Panc1 (cell line): ENCODE measurements around the gene VHLL. TPM values are rescaled to one million over a fixed set of nuclear protein-coding genes. Genes with fewer than 3 reads are reported as not detected.

Experiments used
- ATAC-seq: fragments of 200-7000 bp; cut with Tn5 transposase; 2 replicates; pipeline ENCODE4 v1.9.1; 2020; ENCODE audit warnings: mild to moderate bottlenecking, moderate library complexity
- BruUV-seq: library from RNA; stranded (reverse); fragments of 400-500 nt; replicated peaks from 2 replicates; lab custom pipeline; 2021; lab: Mats Ljungman, UMichigan
- CTCF ChIA-PET: fragments of 300-600 bp; sonication (Branson Sonifier 250); formaldehyde crosslinking; loops from one replicate; lab custom pipeline; 2022; ENCODE audit warnings: antibody characterized with exemption; lab: Charles Lee
- POLR2A ChIA-PET: fragments of 300-600 bp; sonication (Branson Sonifier 250); formaldehyde crosslinking; loops from one replicate; lab custom pipeline; 2022; ENCODE audit warnings: antibody characterized with exemption; lab: Charles Lee
- DNase-seq: peaks from one replicate; pipeline ENCODE4 v3.0.0-alpha.2; 2010; ENCODE audit warnings: low read depth, low spot score
- H3K27ac ChIP-seq: 2 replicates; pipeline ENCODE4 v1.5.1; 2011; ENCODE audit warnings: mild to moderate bottlenecking, low read length, inconsistent platforms
- H3K27me3 ChIP-seq: fragments of 200-500 bp; sonication (Bioruptor generic); 2 replicates; pipeline ENCODE4 v1.6.0; 2014; ENCODE audit warnings: low read length, inconsistent platforms; ENCODE audit not compliant: control insufficient read depth, insufficient read depth
- H3K36me3 ChIP-seq: fragments of 200-500 bp; sonication (Bioruptor generic); 2 replicates; pipeline ENCODE4 v1.5.1; 2014; ENCODE audit warnings: inconsistent platforms, mild to moderate bottlenecking, low read length, moderate library complexity; ENCODE audit not compliant: control insufficient read depth, insufficient read depth
- H3K4me1 ChIP-seq: 2 replicates; pipeline ENCODE4 v1.5.1; 2011; ENCODE audit warnings: inconsistent platforms, mild to moderate bottlenecking, low read length, moderate library complexity; ENCODE audit not compliant: control insufficient read depth, insufficient read depth
- H3K4me3 ChIP-seq, 2 experiments: 2 replicates each; pipeline ENCODE4 v1.5.1; 2011 to 2012; ENCODE audit warnings: low read depth in 2 of 2, low read length in 2 of 2, mild to moderate bottlenecking in 2 of 2, inconsistent platforms in 1 of 2, moderate library complexity in 1 of 2
- H3K9me3 ChIP-seq: fragments of 200-500 bp; sonication (Bioruptor generic); 2 replicates; pipeline ENCODE4 v1.5.1; 2014; ENCODE audit warnings: low read depth, mild to moderate bottlenecking, inconsistent platforms, low read length, moderate library complexity; ENCODE audit not compliant: control insufficient read depth, insufficient read depth
- POLR2AphosphoS5 ChIP-seq: IDR thresholded peaks from 2 replicates; pipeline ENCODE4 v1.6.1; 2012; ENCODE audit warnings: mild to moderate bottlenecking, low read depth, low read length, moderate library complexity
- REST ChIP-seq, 2 experiments: IDR thresholded peaks; 2 replicates each; pipeline ENCODE4 v1.6.1; 2011 to 2012; ENCODE audit warnings: low read depth in 2 of 2, control low read depth in 1 of 2, low read length in 1 of 2, mild to moderate bottlenecking in 1 of 2, moderate library complexity in 1 of 2; ENCODE audit not compliant: insufficient read depth in 1 of 2
- SIN3A ChIP-seq: IDR thresholded peaks from 2 replicates; pipeline ENCODE4 v1.6.1; 2012; ENCODE audit warnings: low read depth, mild to moderate bottlenecking, low read length, moderate library complexity, borderline replicate concordance; ENCODE audit not compliant: insufficient read depth
- TCF7L2 ChIP-seq: IDR thresholded peaks from 2 replicates; pipeline ENCODE4 v1.6.1; 2011; ENCODE audit warnings: mild to moderate bottlenecking, low read depth, low read length, inconsistent platforms
- in situ Hi-C: cut with HindIII; loops from 2 replicates; pipeline ENCODE4 v1.10.0; 2016; ENCODE audit warnings: low sequenced_read_pairs, low pct_unique_long_range_greater_than_20kb
- intact Hi-C: fragments of 100-400 bp; cut with micrococcal nuclease; formaldehyde crosslinking; loops from one replicate; pipeline ENCODE4 v1.10.0; 2022; ENCODE audit not compliant: unreplicated experiment
- total RNA-seq: library from RNA; stranded (reverse); gene quantifications from one replicate; pipeline ENCODE4 v1.2.1, GENCODE V29; 2021; ENCODE audit not compliant: unreplicated experiment
- TF ChIP-seq, protein P1 (sequence below): fragments of 450-650 bp; IDR thresholded peaks from 2 replicates; pipeline ENCODE4 v1.5.1; 2017; ENCODE audit warnings: mild to moderate bottlenecking

Gene VHLL
- total RNA-seq, 1 experiment from 2014 or later, result 0.28 TPM

DNA sequence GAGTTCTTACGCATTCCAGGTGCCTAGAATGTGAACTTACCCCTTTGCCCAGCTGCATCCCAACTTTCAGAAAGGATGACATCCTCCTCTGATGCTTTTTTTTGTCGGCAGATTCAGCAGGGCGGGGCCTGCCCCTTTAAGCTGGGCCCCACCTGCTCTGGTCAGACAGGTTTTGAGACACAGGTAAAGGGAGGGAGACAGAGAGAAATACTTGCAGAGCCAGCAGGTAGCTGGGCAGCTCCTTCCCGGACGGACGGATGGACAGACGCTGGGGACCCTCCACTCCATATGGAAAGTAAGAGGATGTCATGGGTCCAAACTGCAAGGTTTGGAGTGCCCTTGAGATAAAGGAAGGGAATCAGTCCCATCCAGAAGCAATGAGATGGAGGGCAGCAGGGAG, 15.0 kb downstream of the VHLL start, which contains the start of gene TMEM79:
TSS of gene TMEM79 (plus strand) at position 214 of the 400 bp plus-strand sequence. CDS start 902 bp downstream, outside the sequence.
- DNase-seq, result no peak
- H3K9me3 ChIP-seq, result no peaks in the 10 kb centered on the region
- peak within 1 kb of the TSS; percentile 75 to 92 for H3K4me3 ChIP-seq
- H3K27me3 ChIP-seq, result no peaks in the 10 kb centered on the region
- ChIA-PET POLR2A (no interaction called here), CTCF (no interaction called here)
- H3K36me3 ChIP-seq, result peaks cover 11% of the 10 kb centered on the region
- H3K4me1 ChIP-seq, result peaks cover 14% of the 10 kb centered on the region
- H3K27ac ChIP-seq, result peak within 1 kb of the TSS; percentile 98
- no TSS peak for BruUV-seq
- no peak for TF ChIP-seq TCF7L2
- no peak for TF ChIP-seq SIN3A
- TF ChIP-seq, protein P1, sequence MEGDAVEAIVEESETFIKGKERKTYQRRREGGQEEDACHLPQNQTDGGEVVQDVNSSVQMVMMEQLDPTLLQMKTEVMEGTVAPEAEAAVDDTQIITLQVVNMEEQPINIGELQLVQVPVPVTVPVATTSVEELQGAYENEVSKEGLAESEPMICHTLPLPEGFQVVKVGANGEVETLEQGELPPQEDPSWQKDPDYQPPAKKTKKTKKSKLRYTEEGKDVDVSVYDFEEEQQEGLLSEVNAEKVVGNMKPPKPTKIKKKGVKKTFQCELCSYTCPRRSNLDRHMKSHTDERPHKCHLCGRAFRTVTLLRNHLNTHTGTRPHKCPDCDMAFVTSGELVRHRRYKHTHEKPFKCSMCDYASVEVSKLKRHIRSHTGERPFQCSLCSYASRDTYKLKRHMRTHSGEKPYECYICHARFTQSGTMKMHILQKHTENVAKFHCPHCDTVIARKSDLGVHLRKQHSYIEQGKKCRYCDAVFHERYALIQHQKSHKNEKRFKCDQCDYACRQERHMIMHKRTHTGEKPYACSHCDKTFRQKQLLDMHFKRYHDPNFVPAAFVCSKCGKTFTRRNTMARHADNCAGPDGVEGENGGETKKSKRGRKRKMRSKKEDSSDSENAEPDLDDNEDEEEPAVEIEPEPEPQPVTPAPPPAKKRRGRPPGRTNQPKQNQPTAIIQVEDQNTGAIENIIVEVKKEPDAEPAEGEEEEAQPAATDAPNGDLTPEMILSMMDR, result no peak
- no peak for TF ChIP-seq REST (IDR thresholded peaks at IDR 0.05; ENCODE audit: insufficient read depth in 1 of 2, low read depth in 2 of 2, low read length in 1 of 2)
- no peak for ATAC-seq
- in situ Hi-C loops (no loop called here), intact Hi-C loops (no loop called here)

GRCh38 chr1:156283521-156283920, 15.6 kb downstream of the VHLL start:
- in situ Hi-C loops (no loop called here), intact Hi-C loops (no loop called here)
- Histone ChIP-seq H3K27me3 (no peaks in the 10 kb centered on the region), H3K36me3 (peaks cover 17% of the 10 kb centered on the region), H3K4me1 (peaks cover 14% of the 10 kb centered on the region), H3K9me3 (no peaks in the 10 kb centered on the region), H3K4me3 (peak overlapping the region; percentile 75 to 92), H3K27ac (peak overlapping the region; percentile 98)
- no TSS peak for BruUV-seq
- ATAC-seq (no peak), DNase-seq (no peak)
- ChIA-PET POLR2A (interaction anchor here (0.5 kb wide), 1 partner anchor 18 kb away, joined by 4 read pairs; no protein-coding TSS in a partner anchor), CTCF (no interaction called here)
- TF ChIP-seq POLR2AphosphoS5 (no peak), SIN3A (no peak), TCF7L2 (no peak), REST (IDR thresholded peaks at IDR 0.05; ENCODE audit: insufficient read depth in 1 of 2, low read depth in 2 of 2, low read length in 1 of 2) (no peak)
- TF ChIP-seq, protein P1, result no peak
